ENCODE results near the gene FBLN1. TPM values are rescaled to one million over a fixed set of nuclear protein-coding genes. Genes with fewer than 3 reads are reported as not detected.

FBLN1 gene
- total and polyA plus RNA-seq, 2 of the 8 experiments (the other 6 are each of a cell fraction or from before 2014, with no cell fraction given), result 159 to 168 TPM

DNA sequence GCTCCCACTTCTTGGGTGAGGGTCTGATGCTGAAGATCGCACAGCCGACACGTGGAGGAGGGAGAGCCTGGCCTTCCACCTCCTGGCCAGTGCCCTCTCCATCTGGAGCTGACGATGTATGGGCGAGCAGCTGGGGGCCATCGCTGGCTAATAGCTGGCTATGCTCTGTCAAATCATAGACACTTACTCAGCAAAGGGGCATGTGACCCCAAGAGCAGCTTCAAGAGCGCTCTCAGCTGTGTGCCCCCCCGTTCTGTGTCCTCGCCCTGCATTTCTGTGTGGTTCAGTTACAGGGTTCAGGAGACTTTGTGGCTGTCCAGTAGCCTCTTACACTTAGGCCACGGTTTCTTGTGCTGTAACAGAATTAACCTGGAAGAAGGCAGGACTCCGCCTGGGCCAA lies 26.4 kb downstream of the FBLN1 start (continued):
- TF ChIP-seq, protein P1, sequence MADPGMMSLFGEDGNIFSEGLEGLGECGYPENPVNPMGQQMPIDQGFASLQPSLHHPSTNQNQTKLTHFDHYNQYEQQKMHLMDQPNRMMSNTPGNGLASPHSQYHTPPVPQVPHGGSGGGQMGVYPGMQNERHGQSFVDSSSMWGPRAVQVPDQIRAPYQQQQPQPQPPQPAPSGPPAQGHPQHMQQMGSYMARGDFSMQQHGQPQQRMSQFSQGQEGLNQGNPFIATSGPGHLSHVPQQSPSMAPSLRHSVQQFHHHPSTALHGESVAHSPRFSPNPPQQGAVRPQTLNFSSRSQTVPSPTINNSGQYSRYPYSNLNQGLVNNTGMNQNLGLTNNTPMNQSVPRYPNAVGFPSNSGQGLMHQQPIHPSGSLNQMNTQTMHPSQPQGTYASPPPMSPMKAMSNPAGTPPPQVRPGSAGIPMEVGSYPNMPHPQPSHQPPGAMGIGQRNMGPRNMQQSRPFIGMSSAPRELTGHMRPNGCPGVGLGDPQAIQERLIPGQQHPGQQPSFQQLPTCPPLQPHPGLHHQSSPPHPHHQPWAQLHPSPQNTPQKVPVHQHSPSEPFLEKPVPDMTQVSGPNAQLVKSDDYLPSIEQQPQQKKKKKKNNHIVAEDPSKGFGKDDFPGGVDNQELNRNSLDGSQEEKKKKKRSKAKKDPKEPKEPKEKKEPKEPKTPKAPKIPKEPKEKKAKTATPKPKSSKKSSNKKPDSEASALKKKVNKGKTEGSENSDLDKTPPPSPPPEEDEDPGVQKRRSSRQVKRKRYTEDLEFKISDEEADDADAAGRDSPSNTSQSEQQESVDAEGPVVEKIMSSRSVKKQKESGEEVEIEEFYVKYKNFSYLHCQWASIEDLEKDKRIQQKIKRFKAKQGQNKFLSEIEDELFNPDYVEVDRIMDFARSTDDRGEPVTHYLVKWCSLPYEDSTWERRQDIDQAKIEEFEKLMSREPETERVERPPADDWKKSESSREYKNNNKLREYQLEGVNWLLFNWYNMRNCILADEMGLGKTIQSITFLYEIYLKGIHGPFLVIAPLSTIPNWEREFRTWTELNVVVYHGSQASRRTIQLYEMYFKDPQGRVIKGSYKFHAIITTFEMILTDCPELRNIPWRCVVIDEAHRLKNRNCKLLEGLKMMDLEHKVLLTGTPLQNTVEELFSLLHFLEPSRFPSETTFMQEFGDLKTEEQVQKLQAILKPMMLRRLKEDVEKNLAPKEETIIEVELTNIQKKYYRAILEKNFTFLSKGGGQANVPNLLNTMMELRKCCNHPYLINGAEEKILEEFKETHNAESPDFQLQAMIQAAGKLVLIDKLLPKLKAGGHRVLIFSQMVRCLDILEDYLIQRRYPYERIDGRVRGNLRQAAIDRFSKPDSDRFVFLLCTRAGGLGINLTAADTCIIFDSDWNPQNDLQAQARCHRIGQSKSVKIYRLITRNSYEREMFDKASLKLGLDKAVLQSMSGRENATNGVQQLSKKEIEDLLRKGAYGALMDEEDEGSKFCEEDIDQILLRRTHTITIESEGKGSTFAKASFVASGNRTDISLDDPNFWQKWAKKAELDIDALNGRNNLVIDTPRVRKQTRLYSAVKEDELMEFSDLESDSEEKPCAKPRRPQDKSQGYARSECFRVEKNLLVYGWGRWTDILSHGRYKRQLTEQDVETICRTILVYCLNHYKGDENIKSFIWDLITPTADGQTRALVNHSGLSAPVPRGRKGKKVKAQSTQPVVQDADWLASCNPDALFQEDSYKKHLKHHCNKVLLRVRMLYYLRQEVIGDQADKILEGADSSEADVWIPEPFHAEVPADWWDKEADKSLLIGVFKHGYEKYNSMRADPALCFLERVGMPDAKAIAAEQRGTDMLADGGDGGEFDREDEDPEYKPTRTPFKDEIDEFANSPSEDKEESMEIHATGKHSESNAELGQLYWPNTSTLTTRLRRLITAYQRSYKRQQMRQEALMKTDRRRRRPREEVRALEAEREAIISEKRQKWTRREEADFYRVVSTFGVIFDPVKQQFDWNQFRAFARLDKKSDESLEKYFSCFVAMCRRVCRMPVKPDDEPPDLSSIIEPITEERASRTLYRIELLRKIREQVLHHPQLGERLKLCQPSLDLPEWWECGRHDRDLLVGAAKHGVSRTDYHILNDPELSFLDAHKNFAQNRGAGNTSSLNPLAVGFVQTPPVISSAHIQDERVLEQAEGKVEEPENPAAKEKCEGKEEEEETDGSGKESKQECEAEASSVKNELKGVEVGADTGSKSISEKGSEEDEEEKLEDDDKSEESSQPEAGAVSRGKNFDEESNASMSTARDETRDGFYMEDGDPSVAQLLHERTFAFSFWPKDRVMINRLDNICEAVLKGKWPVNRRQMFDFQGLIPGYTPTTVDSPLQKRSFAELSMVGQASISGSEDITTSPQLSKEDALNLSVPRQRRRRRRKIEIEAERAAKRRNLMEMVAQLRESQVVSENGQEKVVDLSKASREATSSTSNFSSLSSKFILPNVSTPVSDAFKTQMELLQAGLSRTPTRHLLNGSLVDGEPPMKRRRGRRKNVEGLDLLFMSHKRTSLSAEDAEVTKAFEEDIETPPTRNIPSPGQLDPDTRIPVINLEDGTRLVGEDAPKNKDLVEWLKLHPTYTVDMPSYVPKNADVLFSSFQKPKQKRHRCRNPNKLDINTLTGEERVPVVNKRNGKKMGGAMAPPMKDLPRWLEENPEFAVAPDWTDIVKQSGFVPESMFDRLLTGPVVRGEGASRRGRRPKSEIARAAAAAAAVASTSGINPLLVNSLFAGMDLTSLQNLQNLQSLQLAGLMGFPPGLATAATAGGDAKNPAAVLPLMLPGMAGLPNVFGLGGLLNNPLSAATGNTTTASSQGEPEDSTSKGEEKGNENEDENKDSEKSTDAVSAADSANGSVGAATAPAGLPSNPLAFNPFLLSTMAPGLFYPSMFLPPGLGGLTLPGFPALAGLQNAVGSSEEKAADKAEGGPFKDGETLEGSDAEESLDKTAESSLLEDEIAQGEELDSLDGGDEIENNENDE (IDR thresholded peaks at IDR 0.05; ENCODE audit: insufficient replicate concordance, low read length), result no peak
- TF ChIP-seq CHD2 (IDR thresholded peaks at IDR 0.05; ENCODE audit: low read length), result no peak
- TF ChIP-seq SP1 (IDR thresholded peaks at IDR 0.05; ENCODE audit: low read depth, low read length), result no peak
- TF ChIP-seq, protein P2, sequence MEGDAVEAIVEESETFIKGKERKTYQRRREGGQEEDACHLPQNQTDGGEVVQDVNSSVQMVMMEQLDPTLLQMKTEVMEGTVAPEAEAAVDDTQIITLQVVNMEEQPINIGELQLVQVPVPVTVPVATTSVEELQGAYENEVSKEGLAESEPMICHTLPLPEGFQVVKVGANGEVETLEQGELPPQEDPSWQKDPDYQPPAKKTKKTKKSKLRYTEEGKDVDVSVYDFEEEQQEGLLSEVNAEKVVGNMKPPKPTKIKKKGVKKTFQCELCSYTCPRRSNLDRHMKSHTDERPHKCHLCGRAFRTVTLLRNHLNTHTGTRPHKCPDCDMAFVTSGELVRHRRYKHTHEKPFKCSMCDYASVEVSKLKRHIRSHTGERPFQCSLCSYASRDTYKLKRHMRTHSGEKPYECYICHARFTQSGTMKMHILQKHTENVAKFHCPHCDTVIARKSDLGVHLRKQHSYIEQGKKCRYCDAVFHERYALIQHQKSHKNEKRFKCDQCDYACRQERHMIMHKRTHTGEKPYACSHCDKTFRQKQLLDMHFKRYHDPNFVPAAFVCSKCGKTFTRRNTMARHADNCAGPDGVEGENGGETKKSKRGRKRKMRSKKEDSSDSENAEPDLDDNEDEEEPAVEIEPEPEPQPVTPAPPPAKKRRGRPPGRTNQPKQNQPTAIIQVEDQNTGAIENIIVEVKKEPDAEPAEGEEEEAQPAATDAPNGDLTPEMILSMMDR (IDR thresholded peaks at IDR 0.05; ENCODE audit: control extremely low read depth in 1 of 3, insufficient read depth in 1 of 3, low read depth in 1 of 3, low read length in 3 of 3), result no peak
- no peak for TF ChIP-seq CHD1 (IDR thresholded peaks at IDR 0.05; ENCODE audit: low read depth, low read length)
- no peak for TF ChIP-seq CTBP2 (IDR thresholded peaks at IDR 0.05; ENCODE audit: borderline replicate concordance, insufficient read depth, insufficient read length, low read length)
- no peak for TF ChIP-seq TAF7 (optimal IDR thresholded peaks at IDR 0.05; ENCODE audit: borderline replicate concordance, low read depth, low read length)
- no peak for TF ChIP-seq GTF2F1 (IDR thresholded peaks at IDR 0.05; ENCODE audit: borderline replicate concordance, low read depth, low read length)

All from H1 (cell line).